Measurements from ENCODE around the gene ZNF276. TPM values are rescaled to one million over a fixed set of nuclear protein-coding genes. Genes with fewer than 3 reads are reported as not detected.

Gene ZNF276
- total RNA-seq, 4 donors from 2014 or later: 16.1 to 19.2 (median 17.2) TPM

DNA sequence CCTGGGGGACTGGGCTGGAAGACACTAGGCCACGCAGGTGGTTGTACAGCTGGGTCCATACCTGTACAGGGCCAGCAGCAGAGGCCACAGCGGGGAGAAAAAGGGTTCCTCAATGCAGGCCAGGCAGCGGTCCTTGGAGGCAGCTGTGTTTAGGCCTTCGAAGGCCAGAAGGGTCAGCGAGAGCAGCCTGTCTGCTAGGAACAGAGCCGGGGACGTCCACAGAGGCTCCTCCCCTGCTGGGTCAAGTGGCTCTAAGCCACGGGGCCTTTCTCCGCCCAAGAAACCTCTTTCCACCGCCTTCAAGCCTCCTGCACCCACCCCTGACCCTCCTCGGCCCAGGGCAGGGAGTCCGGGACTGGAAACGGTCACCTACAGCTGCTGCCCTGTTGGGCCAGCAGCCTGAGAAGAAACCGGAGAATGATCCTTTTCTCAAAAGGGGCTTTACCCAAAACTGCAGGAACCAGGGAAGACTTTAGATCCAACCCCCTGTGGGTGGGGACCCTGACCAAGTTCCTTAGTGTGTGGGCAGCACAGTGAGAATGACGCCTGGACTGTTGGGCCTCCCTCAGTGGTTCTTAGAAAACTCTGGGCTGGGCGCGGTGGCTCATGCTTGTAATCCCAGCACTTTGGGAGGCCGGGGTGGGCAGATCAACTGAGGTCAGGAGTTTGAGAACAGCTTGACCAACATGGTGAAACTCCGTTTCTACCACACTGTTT, 11.5 kb upstream of the ZNF276 start:
- Histone ChIP-seq H3K27me3 (peaks cover 0 to 18% (median 3%) of the 10 kb centered on the region in 4 donors), H3K27ac (replicated peaks in 1 of 4) (no peak overlapping the region), H3K4me1 (peaks cover 0 to 28% (median 22%) of the 10 kb centered on the region in 4 donors), H3K4me3 (no peak overlapping the region), H3K9me3 (no peaks in the 10 kb centered on the region), H3K36me3 (peaks cover 0 to 7% (median 2%) of the 10 kb centered on the region in 4 donors)
- intact Hi-C loops (cut with DNase I): loop anchor here (10.0 kb wide), 1 partner anchor 155 kb away; no protein-coding TSS in a partner anchor
- WGBS: 83% methylated on average over 19 of the region's 19 CpGs
- TF ChIP-seq EP300 (IDR thresholded peaks at IDR 0.05) (no peak), POLR2AphosphoS5 (IDR thresholded peaks at IDR 0.05) (no peak), POLR2A (IDR thresholded peaks at IDR 0.05; ENCODE audit: low read depth) (no peak)
- TF ChIP-seq, protein P1, sequence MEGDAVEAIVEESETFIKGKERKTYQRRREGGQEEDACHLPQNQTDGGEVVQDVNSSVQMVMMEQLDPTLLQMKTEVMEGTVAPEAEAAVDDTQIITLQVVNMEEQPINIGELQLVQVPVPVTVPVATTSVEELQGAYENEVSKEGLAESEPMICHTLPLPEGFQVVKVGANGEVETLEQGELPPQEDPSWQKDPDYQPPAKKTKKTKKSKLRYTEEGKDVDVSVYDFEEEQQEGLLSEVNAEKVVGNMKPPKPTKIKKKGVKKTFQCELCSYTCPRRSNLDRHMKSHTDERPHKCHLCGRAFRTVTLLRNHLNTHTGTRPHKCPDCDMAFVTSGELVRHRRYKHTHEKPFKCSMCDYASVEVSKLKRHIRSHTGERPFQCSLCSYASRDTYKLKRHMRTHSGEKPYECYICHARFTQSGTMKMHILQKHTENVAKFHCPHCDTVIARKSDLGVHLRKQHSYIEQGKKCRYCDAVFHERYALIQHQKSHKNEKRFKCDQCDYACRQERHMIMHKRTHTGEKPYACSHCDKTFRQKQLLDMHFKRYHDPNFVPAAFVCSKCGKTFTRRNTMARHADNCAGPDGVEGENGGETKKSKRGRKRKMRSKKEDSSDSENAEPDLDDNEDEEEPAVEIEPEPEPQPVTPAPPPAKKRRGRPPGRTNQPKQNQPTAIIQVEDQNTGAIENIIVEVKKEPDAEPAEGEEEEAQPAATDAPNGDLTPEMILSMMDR (IDR thresholded peaks at IDR 0.05): no peak
- DNase-seq (ENCODE audit: extremely low spot score): no peak

DNA sequence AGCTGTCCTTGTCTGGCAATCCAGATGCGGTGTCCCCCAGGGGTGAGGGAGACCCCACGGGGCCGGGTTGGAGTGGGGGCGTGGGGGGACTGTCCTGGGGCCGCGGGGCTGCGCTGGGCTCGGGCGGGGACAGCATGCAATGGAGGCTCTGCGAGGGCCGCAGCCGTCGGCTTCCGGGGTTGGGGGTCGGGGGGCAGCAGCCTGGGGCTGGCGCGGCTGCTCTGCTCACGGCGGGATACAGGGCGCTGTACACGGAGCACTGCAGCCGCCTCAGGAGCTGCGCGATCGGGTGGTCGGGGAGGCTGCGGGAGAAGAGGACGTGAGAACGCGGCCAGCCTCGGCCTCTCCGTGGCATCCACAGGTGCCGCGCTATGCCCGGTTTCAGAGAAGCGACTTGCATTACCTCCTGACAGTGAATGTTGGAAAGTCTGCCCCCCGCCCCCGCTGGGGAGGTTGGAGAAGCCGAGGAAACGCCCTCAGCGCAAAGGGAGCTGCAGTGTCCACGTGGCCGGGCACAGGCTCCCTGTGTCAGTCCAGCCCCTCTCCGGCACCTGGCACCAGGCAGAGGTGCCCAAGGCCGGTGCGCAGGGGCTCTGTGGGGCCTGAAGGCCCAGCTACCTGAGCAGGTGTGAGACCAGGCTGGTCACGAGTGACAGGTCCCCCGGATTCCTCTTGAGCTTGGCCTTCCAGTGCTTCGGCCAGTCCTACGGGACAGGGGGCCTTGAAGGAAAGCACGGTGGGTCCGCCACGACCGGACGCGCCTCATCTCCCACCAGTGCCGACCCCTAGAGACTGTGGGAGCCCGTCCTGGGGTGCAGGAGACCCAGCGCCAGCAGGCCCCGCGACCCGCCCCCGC, 10.4 kb upstream of the ZNF276 start:
- Histone ChIP-seq H3K27me3 (peaks cover 0 to 18% (median 3%) of the 10 kb centered on the region in 4 donors), H3K36me3 (peaks cover 0 to 10% (median 4%) of the 10 kb centered on the region in 4 donors), H3K4me3 (no peak overlapping the region), H3K9me3 (no peaks in the 10 kb centered on the region), H3K27ac (replicated peaks in 1 of 4) (no peak overlapping the region), H3K4me1 (peaks cover 0 to 22% (median 17%) of the 10 kb centered on the region in 4 donors)
- intact Hi-C loops (cut with DNase I): no loop called here
- no peak for TF ChIP-seq POLR2AphosphoS5 (IDR thresholded peaks at IDR 0.05)
- TF ChIP-seq, protein P1 (IDR thresholded peaks at IDR 0.05): no peak
- TF ChIP-seq POLR2A (IDR thresholded peaks at IDR 0.05; ENCODE audit: low read depth): no peak
- no peak for TF ChIP-seq EP300 (IDR thresholded peaks at IDR 0.05)
- DNase-seq (ENCODE audit: extremely low spot score): no peak
- WGBS: 79% methylated on average over 31 of the region's 63 CpGs

DNA sequence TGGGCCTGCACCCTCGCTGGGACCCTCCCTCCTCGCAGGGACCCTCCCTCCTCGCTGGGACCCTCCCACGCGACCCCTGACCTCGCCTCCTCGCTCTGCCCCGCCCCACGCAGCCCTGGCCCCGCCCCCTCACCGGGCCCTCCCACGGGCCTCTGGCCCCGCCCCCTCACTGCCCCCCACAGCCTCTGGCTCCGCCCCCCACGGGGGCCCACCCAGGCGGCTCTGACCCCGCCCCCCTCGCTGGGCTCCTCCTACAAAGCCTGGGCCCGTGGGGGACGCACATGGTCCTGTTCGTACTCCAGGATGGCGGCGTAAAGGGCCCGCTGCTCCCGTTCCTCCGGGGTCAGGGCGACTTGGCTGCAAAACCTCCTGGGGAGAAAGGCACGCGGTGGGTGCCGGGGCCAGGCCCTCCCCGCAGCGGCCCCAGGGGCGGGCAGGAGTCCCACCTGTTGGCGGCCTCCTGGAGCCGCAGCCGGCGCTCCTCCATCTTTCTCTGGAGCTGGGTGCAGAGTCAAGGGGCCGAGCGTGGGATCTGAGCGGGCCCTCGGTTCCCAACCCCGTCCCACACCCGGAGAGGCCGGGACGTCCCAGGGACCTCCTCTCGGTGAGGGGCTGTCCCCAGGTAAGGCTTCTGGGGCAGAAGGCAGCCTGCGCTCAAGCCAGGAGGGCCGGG, 9.6 kb upstream of the ZNF276 start:
- 6% methylated on average over 25 of the region's 48 CpGs for WGBS
- intact Hi-C loops (cut with DNase I): no loop called here
- no peak overlapping the region for H3K27ac ChIP-seq (replicated peaks in 1 of 4)
- peaks cover 0 to 18% (median 3%) of the 10 kb centered on the region in 4 donors for H3K27me3 ChIP-seq
- H3K9me3 ChIP-seq: no peaks in the 10 kb centered on the region
- TF ChIP-seq, protein P1 (IDR thresholded peaks at IDR 0.05): no peak
- TF ChIP-seq EP300 (IDR thresholded peaks at IDR 0.05): no peak
- H3K4me3 ChIP-seq: peak overlapping the region; percentile 15 to 41 (median 22)
- peaks cover 0 to 16% (median 6%) of the 10 kb centered on the region in 4 donors for H3K36me3 ChIP-seq
- H3K4me1 ChIP-seq: peaks cover 0 to 17% (median 13%) of the 10 kb centered on the region in 4 donors
- no peak for DNase-seq (ENCODE audit: extremely low spot score)

DNA sequence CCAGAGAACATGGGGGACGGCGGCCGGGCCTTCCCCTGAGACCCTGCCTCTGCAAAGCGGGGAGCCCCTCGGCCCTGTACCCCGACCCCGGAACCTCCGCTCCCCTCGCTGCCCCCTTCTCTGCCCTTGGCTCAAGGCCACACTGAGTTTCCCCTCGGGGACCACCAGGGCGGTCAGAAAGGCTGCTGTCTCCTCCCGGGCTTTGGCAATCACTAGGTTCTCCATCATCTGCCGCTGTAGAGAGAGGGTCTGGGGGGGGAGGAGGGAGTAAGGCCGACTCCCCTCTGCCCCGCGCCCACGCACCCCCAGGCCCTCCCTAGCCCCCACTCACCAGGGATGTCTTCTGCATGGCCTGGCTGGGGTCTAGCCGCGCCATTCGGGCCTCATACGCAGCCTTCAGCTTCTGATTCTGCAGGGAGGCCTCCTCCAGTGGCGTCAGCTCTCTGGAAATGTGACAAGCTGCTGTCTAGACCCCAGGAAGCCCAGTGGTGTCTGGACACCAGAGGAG, 9.0 kb upstream of the ZNF276 start:
- intact Hi-C loops (cut with DNase I): no loop called here
- no peak overlapping the region for H3K27ac ChIP-seq (replicated peaks in 1 of 4)
- TF ChIP-seq EP300 (IDR thresholded peaks at IDR 0.05) (no peak), POLR2AphosphoS5 (IDR thresholded peaks at IDR 0.05) (no peak), POLR2A (IDR thresholded peaks at IDR 0.05; ENCODE audit: low read depth) (no peak)
- TF ChIP-seq, protein P1 (IDR thresholded peaks at IDR 0.05): no peak
- no CpG with 5 or more reads among the region's 22 CpGs for WGBS
- DNase-seq (ENCODE audit: extremely low spot score): no peak
- peaks cover 0 to 16% (median 5%) of the 10 kb centered on the region in 4 donors for H3K36me3 ChIP-seq
- peaks cover 0 to 17% (median 13%) of the 10 kb centered on the region in 4 donors for H3K4me1 ChIP-seq
- H3K27me3 ChIP-seq: peaks cover 0 to 18% (median 3%) of the 10 kb centered on the region in 4 donors
- no peaks in the 10 kb centered on the region for H3K9me3 ChIP-seq
- H3K4me3 ChIP-seq: peak overlapping the region in 3 of 4 donors; percentile 18 to 41 (median 27)
